Astrocyte (in vitro differentiated cells and primary cell): ENCODE results near the gene UBE2G2.
A peak's percentile ranks its signal among the peaks of the same experiment; 100 is the strongest.

Experiments used
- EZH2 ChIP-seq: IDR thresholded peaks from 2 replicates; pipeline ENCODE4 v1.6.1; 2012; ENCODE audit warnings: mild to moderate bottlenecking, low read length, inconsistent platforms; ENCODE audit not compliant: insufficient read depth
- TF ChIP-seq, protein P1 (sequence below): IDR thresholded peaks from 2 replicates; pipeline ENCODE4 v1.5.1; 2011; ENCODE audit warnings: low read depth, mild to moderate bottlenecking, inconsistent platforms, low read length, moderate library complexity; ENCODE audit not compliant: insufficient read depth

DNA sequence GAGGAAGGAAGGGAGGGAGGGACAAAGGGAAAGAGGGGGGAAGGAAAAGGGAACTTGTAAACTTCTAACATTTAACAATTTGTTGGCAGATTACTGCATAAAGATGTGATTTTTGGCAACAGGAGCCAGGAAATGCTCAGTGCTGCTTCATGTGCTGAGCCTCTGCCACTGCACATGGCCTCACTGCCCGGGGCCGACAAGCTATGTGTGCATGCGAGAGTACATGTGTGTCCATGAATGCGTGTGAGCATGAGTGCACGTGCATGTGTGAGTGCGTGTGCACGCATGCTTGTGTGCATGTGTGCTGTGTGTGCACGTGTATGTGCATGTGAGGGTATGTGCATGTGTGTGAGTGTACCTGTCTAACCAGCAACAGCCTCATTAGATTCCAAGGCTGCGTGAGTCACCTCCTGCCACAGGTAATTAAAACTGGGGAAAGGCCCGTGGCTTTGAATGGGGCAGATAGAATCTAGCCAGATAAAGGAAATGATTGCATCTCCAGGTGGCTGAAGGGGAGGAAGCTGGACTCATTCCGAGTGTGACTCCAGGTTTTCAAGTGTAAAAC is 48.9 kb downstream of the UBE2G2 start:
- TF ChIP-seq, protein P1, sequence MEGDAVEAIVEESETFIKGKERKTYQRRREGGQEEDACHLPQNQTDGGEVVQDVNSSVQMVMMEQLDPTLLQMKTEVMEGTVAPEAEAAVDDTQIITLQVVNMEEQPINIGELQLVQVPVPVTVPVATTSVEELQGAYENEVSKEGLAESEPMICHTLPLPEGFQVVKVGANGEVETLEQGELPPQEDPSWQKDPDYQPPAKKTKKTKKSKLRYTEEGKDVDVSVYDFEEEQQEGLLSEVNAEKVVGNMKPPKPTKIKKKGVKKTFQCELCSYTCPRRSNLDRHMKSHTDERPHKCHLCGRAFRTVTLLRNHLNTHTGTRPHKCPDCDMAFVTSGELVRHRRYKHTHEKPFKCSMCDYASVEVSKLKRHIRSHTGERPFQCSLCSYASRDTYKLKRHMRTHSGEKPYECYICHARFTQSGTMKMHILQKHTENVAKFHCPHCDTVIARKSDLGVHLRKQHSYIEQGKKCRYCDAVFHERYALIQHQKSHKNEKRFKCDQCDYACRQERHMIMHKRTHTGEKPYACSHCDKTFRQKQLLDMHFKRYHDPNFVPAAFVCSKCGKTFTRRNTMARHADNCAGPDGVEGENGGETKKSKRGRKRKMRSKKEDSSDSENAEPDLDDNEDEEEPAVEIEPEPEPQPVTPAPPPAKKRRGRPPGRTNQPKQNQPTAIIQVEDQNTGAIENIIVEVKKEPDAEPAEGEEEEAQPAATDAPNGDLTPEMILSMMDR = peak; percentile 6
- no peak for TF ChIP-seq EZH2
